Common myeloid progenitor, CD34-positive (primary cell): ENCODE data around the gene RAB28.
"Not testable (repeated sequence)": the region's sequence is repeated elsewhere in the genome, so short reads cannot be mapped to it uniquely, and the experiment has no call there.

Experiments
- CTCF ChIA-PET: fragments of 350-600 bp; sonication (Branson Sonifier 250); formaldehyde crosslinking; loops from one replicate; lab custom pipeline; 2021; ENCODE audit warnings: antibody characterized with exemption; lab: Charles Lee
- POLR2A ChIA-PET: fragments of 350-600 bp; sonication (Branson Sonifier 250); formaldehyde crosslinking; loops from one replicate; lab custom pipeline; 2021; ENCODE audit warnings: antibody characterized with exemption; lab: Charles Lee
- DNase-seq, 3 donors: peaks; one replicate each; pipeline versions ENCODE4 v3.0.0 to v3.0.0-alpha.2; 2013
- H3K27ac ChIP-seq, 2 experiments: 1 replicate in 1 of 2; 2 replicates in 1 of 2; pipeline ENCODE4 v1.7.0; 2013; ENCODE audit warnings: inconsistent platforms in 2 of 2, low read length in 2 of 2, mild to moderate bottlenecking in 2 of 2, low read depth in 1 of 2, moderate library complexity in 1 of 2; ENCODE audit not compliant: severe bottlenecking in 2 of 2, insufficient read depth in 1 of 2, poor library complexity in 1 of 2
- H3K27me3 ChIP-seq, 5 experiments: replicated peaks in 2 of 5; 1 replicate in 3 of 5; 2 replicates in 2 of 5; pipeline versions ENCODE4 v1.6.1 to v1.7.0; 2013; ENCODE audit warnings: low read length in 4 of 5, mild to moderate bottlenecking in 2 of 5, moderate library complexity in 2 of 5, inconsistent platforms in 1 of 5; ENCODE audit not compliant: insufficient read depth in 5 of 5, control insufficient read depth in 4 of 5
- H3K36me3 ChIP-seq, 4 experiments: 1 replicate in 2 of 4; 2 replicates in 2 of 4; pipeline versions ENCODE4 v1.6.1 to v1.7.0; 2013; ENCODE audit warnings: low read length in 3 of 4, control low read depth in 1 of 4, mild to moderate bottlenecking in 1 of 4; ENCODE audit not compliant: control insufficient read depth in 4 of 4, insufficient read depth in 4 of 4
- H3K4me1 ChIP-seq, 4 experiments: 1 replicate in 3 of 4; 2 replicates in 1 of 4; pipeline versions ENCODE4 v1.6.1 to v1.7.1; 2013; ENCODE audit warnings: low read length in 3 of 4, mild to moderate bottlenecking in 3 of 4, control low read depth in 1 of 4, inconsistent platforms in 1 of 4, moderate library complexity in 1 of 4; ENCODE audit not compliant: control insufficient read depth in 4 of 4, insufficient read depth in 4 of 4; ENCODE audit errors: control extremely low read depth in 1 of 4
- H3K4me3 ChIP-seq, 7 experiments: 1 replicate in 4 of 7; 2 replicates in 3 of 7; pipeline versions ENCODE4 v1.5.1 to v1.7.0; 2013; ENCODE audit warnings: mild to moderate bottlenecking in 7 of 7, low read length in 6 of 7, moderate library complexity in 6 of 7, inconsistent platforms in 2 of 7, low read depth in 2 of 7, control low read depth in 1 of 7; ENCODE audit not compliant: insufficient read depth in 4 of 7, control insufficient read depth in 1 of 7; ENCODE audit errors: extremely low read depth in 1 of 7
- H3K9me3 ChIP-seq, 5 experiments: 1 replicate in 4 of 5; 2 replicates in 1 of 5; pipeline versions ENCODE4 v1.6.1 to v1.7.1; 2013; ENCODE audit warnings: low read length in 4 of 5, mild to moderate bottlenecking in 2 of 5, inconsistent platforms in 1 of 5, low read depth in 1 of 5, moderate library complexity in 1 of 5; ENCODE audit not compliant: control insufficient read depth in 4 of 5, insufficient read depth in 2 of 5; ENCODE audit errors: control extremely low read depth in 1 of 5
- WGBS: methylation state at CpG from one replicate; pipeline ENCODE4 v1.1.5; 2013; ENCODE audit not compliant: insufficient coverage; 5-methylcytosine and 5-hydroxymethylcytosine counted together

The RAB28 gene

DNA sequence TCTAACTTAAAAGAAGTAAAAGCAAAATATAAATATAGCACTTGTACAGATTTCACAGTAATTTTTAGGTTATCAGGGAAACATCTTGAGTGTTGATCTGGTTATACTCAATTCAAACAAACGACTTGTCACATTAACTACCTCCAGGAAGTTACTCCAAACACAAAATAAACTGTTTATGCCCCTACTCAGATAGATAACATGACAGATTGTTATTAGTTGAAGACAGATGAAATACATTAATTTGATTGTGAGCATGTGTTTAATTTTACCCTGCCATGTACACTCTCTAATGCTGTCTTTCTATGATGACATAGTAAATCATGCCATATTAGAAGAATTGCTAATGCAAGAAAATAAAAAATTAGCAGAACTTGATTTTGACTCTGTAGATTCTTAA is 88.0 kb downstream of the RAB28 start:
- Histone ChIP-seq H3K9me3 (no peaks in the 10 kb centered on the region), H3K4me1 (no peaks in the 10 kb centered on the region), H3K27me3 (no peaks in the 10 kb centered on the region), H3K36me3 (no peaks in the 10 kb centered on the region), H3K27ac (no peak overlapping the region), H3K4me3 (no peak overlapping the region)
- WGBS, result no CpG with 5 or more reads among the region's 1 CpG
- no peak for DNase-seq
- CTCF ChIA-PET, result no interaction called here
- POLR2A ChIA-PET, result no interaction called here

GRCh38 chr4:13389901-13390300 is 94.2 kb downstream of the RAB28 start:
- H3K9me3 ChIP-seq, H3K27ac ChIP-seq, DNase-seq, H3K4me1 ChIP-seq, CTCF ChIA-PET, H3K4me3 ChIP-seq, POLR2A ChIA-PET, H3K36me3 ChIP-seq, H3K27me3 ChIP-seq: not testable (repeated sequence)
- WGBS, result no CpG with 5 or more reads among the region's 4 CpGs

DNA sequence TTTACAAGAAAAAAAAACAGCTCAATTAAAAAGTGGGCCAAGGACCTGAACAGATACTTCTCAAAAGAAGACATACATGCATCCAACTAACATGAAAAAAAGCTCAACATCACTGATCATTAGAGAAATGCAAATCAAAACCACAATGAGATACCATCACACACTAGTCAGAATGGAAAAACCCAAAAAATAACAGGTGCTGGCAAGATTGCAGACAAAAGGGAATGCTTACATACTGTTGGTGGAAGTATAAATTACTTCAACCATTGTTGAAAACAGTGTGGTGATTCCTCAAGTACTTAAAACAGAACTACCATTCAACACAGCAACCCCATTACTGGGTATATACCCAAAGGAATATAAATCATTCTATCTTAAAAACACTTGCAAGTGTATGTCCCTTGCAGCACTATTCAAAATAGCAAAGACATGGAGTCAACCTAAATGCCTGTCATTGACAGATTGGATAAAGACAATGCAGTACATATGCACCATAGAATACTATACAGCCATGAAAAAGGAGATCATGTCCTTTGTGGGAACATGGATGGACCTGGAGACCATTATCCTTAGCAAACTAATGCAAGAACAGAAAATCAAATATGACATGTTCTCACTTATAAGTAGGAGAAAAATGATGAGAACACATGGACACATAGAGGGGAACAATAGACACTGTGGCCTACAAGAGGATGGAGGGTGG is 97.6 kb downstream of the RAB28 start:
- CTCF ChIA-PET, result no interaction called here

DNA sequence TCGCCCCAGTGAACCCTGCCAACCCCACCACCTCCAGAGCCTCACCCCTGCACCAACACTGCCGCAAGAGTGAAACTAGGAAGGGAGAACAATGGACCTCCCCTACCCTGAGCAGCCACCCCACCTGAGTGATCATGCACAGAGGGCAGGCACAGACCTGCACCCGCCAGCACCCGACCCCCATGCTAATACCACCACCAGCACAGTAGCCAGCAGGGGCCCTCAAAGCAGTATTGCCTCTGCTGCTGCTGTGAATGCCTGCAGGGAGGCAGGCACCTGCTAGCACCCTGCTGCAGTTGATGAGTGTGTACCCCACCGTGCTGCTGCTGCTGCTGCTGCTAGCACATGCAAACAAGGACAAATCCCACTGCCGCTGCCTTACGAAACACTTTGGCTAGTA is 100.1 kb downstream of the RAB28 start:
- 100% methylated on average over 5 of the region's 7 CpGs for WGBS
- H3K9me3 ChIP-seq, result peaks cover 0 to 5% (median 0%) of the 10 kb centered on the region in 5 experiments
- no peak for DNase-seq
- H3K27me3 ChIP-seq, result no peaks in the 10 kb centered on the region
- no peak overlapping the region for H3K27ac ChIP-seq
- ChIA-PET CTCF (no interaction called here), POLR2A (no interaction called here)
- H3K4me3 ChIP-seq, result no peak overlapping the region
- peaks cover 0 to 2% (median under 1%) of the 10 kb centered on the region in 4 experiments for H3K36me3 ChIP-seq
- no peaks in the 10 kb centered on the region for H3K4me1 ChIP-seq

More for the DNA sequence above, 97.6 kb downstream of the RAB28 start:
- H3K27ac ChIP-seq, result no peak overlapping the region
- POLR2A ChIA-PET, result no interaction called here
- DNase-seq, result no peak
- H3K27me3 ChIP-seq, result no peaks in the 10 kb centered on the region
- H3K4me3 ChIP-seq, result no peak overlapping the region
- no peaks in the 10 kb centered on the region for H3K4me1 ChIP-seq
- H3K9me3 ChIP-seq, result peaks cover 0 to 5% (median 0%) of the 10 kb centered on the region in 5 experiments
- peaks cover 0 to 2% (median 0%) of the 10 kb centered on the region in 4 experiments for H3K36me3 ChIP-seq

GRCh38 chr4:13378973-13379759 is 105.0 kb downstream of the RAB28 start:
- H3K4me1 ChIP-seq, result no peaks in the 10 kb centered on the region
- CTCF ChIA-PET, result no interaction called here
- POLR2A ChIA-PET, result no interaction called here
- no peak for DNase-seq
- peaks cover 0 to 3% (median under 1%) of the 10 kb centered on the region in 4 experiments for H3K36me3 ChIP-seq
- H3K9me3 ChIP-seq, result no peaks in the 10 kb centered on the region
- no peak overlapping the region for H3K27ac ChIP-seq
- no peak overlapping the region for H3K4me3 ChIP-seq
- H3K27me3 ChIP-seq, result no peaks in the 10 kb centered on the region
- WGBS, result 100% methylated on average over 1 of the region's 9 CpGs

DNA sequence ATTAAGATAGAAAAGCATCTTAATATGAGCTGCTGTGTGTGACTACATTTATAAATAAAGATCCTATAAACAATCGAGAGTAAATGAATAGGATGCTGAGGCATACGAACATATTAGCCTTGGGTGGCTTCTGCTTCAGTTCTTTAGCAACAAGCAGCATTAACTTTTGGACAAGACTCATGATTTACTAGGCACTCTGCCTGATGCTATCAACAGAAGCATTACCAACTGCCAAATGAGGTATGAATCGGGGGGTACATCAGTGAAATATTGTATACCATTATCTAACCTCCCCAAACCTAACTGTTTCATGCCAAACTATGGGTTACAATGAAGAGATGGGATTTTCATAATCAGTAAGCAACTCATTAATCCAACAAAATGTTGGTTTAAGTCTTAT is 113.1 kb downstream of the RAB28 start:
- Histone ChIP-seq H3K4me1 (no peaks in the 10 kb centered on the region), H3K27ac (no peak overlapping the region), H3K27me3 (no peaks in the 10 kb centered on the region), H3K36me3 (peaks cover 0 to 3% (median under 1%) of the 10 kb centered on the region in 4 experiments), H3K4me3 (no peak overlapping the region), H3K9me3 (no peaks in the 10 kb centered on the region)
- ChIA-PET POLR2A (no interaction called here), CTCF (no interaction called here)
- 100% methylated on average over 2 of the region's 3 CpGs for WGBS
- no peak for DNase-seq

DNA sequence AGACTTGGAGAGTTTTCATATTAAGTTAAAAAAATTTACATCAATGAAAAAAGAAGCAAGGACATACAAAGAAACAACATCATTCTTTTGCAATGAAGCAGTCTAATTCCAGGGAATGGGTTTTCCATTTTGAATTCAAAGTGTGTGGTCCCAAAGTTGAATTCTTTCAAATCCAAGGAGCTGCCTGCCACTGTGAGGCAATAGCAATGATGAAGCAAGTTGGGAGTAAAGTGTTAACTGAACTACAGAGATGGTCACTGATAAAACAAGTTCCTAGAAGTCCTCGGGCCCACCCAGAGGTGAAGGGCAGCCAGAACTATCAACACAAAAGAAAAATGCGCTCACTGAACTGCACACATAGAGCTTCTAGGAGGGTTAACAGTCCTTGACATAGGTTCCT is 115.9 kb downstream of the RAB28 start:
- peak overlapping the region in 1 of 2 experiments; percentile 35 for H3K27ac ChIP-seq
- H3K36me3 ChIP-seq, result peaks cover 0 to 3% (median under 1%) of the 10 kb centered on the region in 4 experiments
- ChIA-PET POLR2A (interaction anchor here (0.6 kb wide), 1 partner anchor 206 kb away, joined by 3 read pairs; no protein-coding TSS in a partner anchor), CTCF (no interaction called here)
- 89% methylated on average over 2 of the region's 2 CpGs for WGBS
- no peaks in the 10 kb centered on the region for H3K27me3 ChIP-seq
- DNase-seq, result no peak
- H3K9me3 ChIP-seq, result no peaks in the 10 kb centered on the region
- H3K4me3 ChIP-seq, result no peak overlapping the region
- no peaks in the 10 kb centered on the region for H3K4me1 ChIP-seq
